ENCODE results near the gene C6orf52. TPM values are rescaled to one million over a fixed set of nuclear protein-coding genes. Genes with fewer than 3 reads are reported as not detected.

The C6orf52 gene
- total and polyA plus RNA-seq, 8 donors = 1.8 to 3.2 (median 2.8) TPM; not detected in 5

GRCh38 chr6:10641528-10641927 lies 52.9 kb downstream of the C6orf52 start:
- 89 to 94% (median 92%) methylated on average over 3 of the region's 3 CpGs for WGBS, 5 donors
- no peak overlapping the region for H3K27ac ChIP-seq
- intact Hi-C loops (cut with DNase I; ENCODE audit: low total_unique reads) = no loop called here
- no peaks in the 10 kb centered on the region for H3K9me3 ChIP-seq
- no peak for TF ChIP-seq EP300 (IDR thresholded peaks at IDR 0.05)
- TF ChIP-seq POLR2A (IDR thresholded peaks at IDR 0.05) = no peak
- no peak for TF ChIP-seq POLR2AphosphoS5 (IDR thresholded peaks at IDR 0.05)
- TF ChIP-seq CTCF (IDR thresholded peaks at IDR 0.05) = no peak
- H3K4me1 ChIP-seq = peaks cover 0 to 11% (median 0%) of the 10 kb centered on the region in 4 donors
- H3K27me3 ChIP-seq = no peaks in the 10 kb centered on the region
- no peaks in the 10 kb centered on the region for H3K36me3 ChIP-seq
- H3K4me3 ChIP-seq = no peak overlapping the region
- DNase-seq = no peak

DNA sequence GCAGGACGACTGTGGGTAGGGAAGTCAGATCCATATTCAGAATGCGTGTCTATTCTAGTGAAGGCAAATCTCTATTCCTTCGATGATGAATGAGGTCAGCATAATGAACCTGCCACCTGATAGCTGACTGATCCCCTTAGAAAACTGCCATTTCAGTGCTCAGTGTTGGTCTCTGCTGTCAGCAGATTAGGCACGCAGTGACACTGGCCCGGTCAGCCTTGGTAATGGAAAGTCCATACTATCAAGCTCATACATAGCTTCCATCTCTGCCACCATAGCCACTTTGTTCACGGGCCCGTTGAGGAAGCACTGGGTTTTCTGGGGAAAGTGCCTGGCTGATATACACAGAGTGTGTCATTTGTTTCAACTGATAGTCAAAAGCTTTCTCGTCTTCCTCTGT lies 54.0 kb downstream of the C6orf52 start:
- Histone ChIP-seq H3K4me3 (no peak overlapping the region), H3K9me3 (no peaks in the 10 kb centered on the region), H3K36me3 (no peaks in the 10 kb centered on the region), H3K4me1 (peaks cover 0 to 11% (median 0%) of the 10 kb centered on the region in 4 donors), H3K27ac (no peak overlapping the region), H3K27me3 (no peaks in the 10 kb centered on the region)
- DNase-seq = no peak
- WGBS, 5 donors = 93 to 98% (median 96%) methylated on average over 8 of the region's 8 CpGs
- intact Hi-C loops (cut with DNase I; ENCODE audit: low total_unique reads) = no loop called here
- no peak for TF ChIP-seq CTCF (IDR thresholded peaks at IDR 0.05)
- TF ChIP-seq POLR2A (IDR thresholded peaks at IDR 0.05) = no peak
- TF ChIP-seq EP300 (IDR thresholded peaks at IDR 0.05) = no peak
- TF ChIP-seq POLR2AphosphoS5 (IDR thresholded peaks at IDR 0.05) = no peak

- TF ChIP-seq POLR2A (IDR thresholded peaks at IDR 0.05) (no peak), CTCF (IDR thresholded peaks at IDR 0.05) (no peak), POLR2AphosphoS5 (IDR thresholded peaks at IDR 0.05) (no peak), EP300 (IDR thresholded peaks at IDR 0.05) (no peak)
- Histone ChIP-seq H3K4me1 (peaks cover 0 to 10% (median 0%) of the 10 kb centered on the region in 4 donors), H3K9me3 (no peaks in the 10 kb centered on the region), H3K27me3 (no peaks in the 10 kb centered on the region), H3K27ac (no peak overlapping the region), H3K36me3 (peaks cover 0 to 5% (median 2%) of the 10 kb centered on the region in 4 donors), H3K4me3 (no peak overlapping the region)
- intact Hi-C loops (cut with DNase I; ENCODE audit: low total_unique reads) = no loop called here
- no peak for DNase-seq
- 76 to 93% (median 91%) methylated on average over 1 of the region's 1 CpG for WGBS, 5 donors
Observed at GRCh38 chr6:10633216-10633615, 61.2 kb downstream of the C6orf52 start.

DNA sequence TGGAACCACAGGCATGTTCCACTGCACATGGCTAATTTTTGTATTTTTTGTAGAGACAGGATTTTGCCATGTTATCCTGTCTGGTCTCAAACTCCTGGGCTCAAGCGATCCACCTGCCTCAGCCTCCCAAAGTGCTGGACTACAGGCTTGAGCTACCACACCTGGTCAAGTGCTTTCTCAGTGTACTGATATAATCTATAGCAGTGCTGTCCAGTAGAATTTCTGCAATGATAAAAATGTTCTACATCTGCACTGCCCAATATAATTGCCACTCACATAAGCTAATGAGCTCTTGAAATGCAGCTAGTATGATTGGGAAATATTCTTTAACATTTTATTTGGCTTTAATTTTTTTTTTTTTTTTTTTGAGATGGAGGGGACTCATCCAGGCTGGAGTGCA lies 64.2 kb downstream of the C6orf52 start:
- Histone ChIP-seq H3K36me3 (peaks cover 14 to 27% (median 24%) of the 10 kb centered on the region in 4 donors), H3K27me3 (no peaks in the 10 kb centered on the region), H3K9me3 (no peaks in the 10 kb centered on the region), H3K4me3 (no peak overlapping the region), H3K4me1 (peaks cover 0 to 10% (median 0%) of the 10 kb centered on the region in 4 donors), H3K27ac (no peak overlapping the region)
- TF ChIP-seq POLR2AphosphoS5 (IDR thresholded peaks at IDR 0.05) = no peak
- no peak for TF ChIP-seq CTCF (IDR thresholded peaks at IDR 0.05)
- TF ChIP-seq EP300 (IDR thresholded peaks at IDR 0.05) = no peak
- no peak for TF ChIP-seq POLR2A (IDR thresholded peaks at IDR 0.05)
- no peak for DNase-seq
- intact Hi-C loops (cut with DNase I; ENCODE audit: low total_unique reads) = no loop called here
- WGBS, 5 donors = 94 to 100% (median 96%) methylated on average over 1 of the region's 1 CpG

All from stomach (tissue), 9 donors.